Activated naive CD4-positive, alpha-beta T cell treated with anti-CD3 and anti-CD28 coated beads, Interleukin-2, amount 50 U/mL, for 24 hours (primary cell): Measurements from ENCODE around the gene CAMK1G.

Experiments
- H3K27ac Mint-ChIP-seq: one replicate; pipeline ENCODE4 v1.8.0; 2021; ENCODE audit warnings: mild to moderate bottlenecking, mixed read lengths
- H3K27me3 Mint-ChIP-seq: one replicate; pipeline ENCODE4 v1.8.0; 2021; ENCODE audit warnings: mixed read lengths
- H3K36me3 Mint-ChIP-seq: one replicate; pipeline ENCODE4 v1.8.0; 2021; ENCODE audit warnings: mixed read lengths
- H3K4me1 Mint-ChIP-seq: one replicate; pipeline ENCODE4 v1.8.0; 2021; ENCODE audit warnings: mixed read lengths
- H3K4me3 Mint-ChIP-seq: one replicate; pipeline ENCODE4 v1.8.0; 2021; ENCODE audit warnings: mild to moderate bottlenecking, mixed read lengths
- H3K9me3 Mint-ChIP-seq: one replicate; pipeline ENCODE4 v1.8.0; 2021; ENCODE audit warnings: mixed read lengths

The CAMK1G gene

DNA sequence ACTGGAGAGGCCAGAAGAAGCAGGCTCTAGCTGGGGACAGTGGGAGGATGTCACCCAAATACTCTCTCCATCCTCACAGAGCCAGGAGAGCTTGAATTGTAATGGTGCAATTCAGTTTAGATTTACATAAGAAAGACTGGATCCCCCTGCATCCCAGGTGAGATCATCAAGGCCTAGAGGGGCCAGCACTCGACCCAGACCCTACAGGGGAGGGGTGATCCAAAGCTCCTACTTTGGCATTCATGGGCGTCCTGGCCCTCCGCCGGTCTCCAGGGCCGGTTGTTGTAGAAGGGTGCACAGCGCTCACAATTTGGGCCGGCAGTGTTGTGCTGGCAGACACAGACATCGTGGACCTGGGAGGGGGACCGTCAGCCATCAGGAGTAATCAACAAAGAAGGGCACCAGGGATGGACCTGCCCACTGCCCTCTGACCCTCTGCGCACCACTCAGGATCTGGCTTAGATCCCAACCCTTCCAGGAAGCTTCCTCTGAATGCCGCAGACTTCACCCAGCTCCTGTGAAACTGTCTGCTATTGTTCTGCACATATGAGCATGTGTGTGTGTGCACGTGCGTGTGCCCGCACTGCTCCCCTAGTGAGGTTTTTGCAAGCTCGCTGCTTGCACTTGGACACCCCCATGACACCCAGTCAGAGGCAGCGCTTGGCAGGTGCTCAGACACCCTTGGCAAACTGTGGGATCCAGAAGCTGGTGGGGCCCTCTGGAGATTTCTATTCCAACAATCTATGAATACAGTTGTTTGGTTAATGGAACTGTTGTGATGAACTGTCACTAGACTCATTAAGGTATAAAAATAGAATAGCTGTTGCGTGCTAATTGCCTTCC lies 47.1 kb downstream of the CAMK1G start:
- Mint-ChIP-seq H3K36me3 (no peaks in the 10 kb centered on the region), H3K9me3 (no peaks in the 10 kb centered on the region), H3K27ac (no peak overlapping the region), H3K4me1 (peaks cover 3% of the 10 kb centered on the region), H3K4me3 (no peak overlapping the region), H3K27me3 (no peaks in the 10 kb centered on the region)

- H3K27ac Mint-ChIP-seq, result no peak overlapping the region
- no peaks in the 10 kb centered on the region for H3K36me3 Mint-ChIP-seq
- peaks cover 3% of the 10 kb centered on the region for H3K4me1 Mint-ChIP-seq
- H3K27me3 Mint-ChIP-seq, result no peaks in the 10 kb centered on the region
- no peak overlapping the region for H3K4me3 Mint-ChIP-seq
- no peaks in the 10 kb centered on the region for H3K9me3 Mint-ChIP-seq
Measured at GRCh38 chr1:209633335-209633997, 50.0 kb downstream of the CAMK1G start.

DNA sequence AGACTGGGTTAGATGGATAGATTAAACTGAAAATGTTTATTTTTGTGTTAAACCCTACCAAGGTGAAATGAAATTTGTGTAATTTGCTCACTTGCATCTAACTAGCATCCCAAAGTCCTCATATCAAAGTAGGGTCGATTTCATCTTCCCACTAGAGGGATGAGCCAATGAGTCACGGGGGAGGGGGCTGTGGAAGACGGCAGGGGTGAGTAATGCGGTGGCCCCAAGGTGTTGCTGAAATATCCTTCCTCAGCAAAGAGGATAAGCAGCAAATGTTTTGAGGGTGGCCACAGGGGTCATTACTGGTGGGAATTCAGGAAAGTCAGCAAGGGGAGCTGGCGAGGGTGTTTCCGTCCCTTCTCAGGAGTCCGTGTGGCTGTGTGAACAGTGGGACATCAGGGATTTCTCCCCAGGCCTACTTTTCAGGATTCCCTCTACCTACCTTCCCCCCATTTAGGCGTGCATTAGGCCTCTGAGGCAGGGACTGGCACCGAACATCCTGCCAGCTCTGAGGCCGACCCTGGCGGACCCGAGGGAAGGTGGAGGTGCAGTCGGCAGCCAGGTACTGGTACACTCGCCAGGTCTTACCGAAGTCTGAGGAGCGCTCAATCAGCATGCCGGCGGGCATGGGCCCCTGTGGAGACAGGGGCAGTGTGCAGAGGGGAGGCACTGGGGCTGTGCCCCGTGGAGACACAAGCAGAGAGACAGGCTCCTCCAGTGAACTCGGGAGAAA lies 50.7 kb downstream of the CAMK1G start:
- H3K27ac Mint-ChIP-seq, result no peak overlapping the region
- H3K4me3 Mint-ChIP-seq, result no peak overlapping the region
- no peaks in the 10 kb centered on the region for H3K9me3 Mint-ChIP-seq
- peaks cover 3% of the 10 kb centered on the region for H3K4me1 Mint-ChIP-seq
- H3K27me3 Mint-ChIP-seq, result no peaks in the 10 kb centered on the region
- no peaks in the 10 kb centered on the region for H3K36me3 Mint-ChIP-seq

- no peaks in the 10 kb centered on the region for H3K36me3 Mint-ChIP-seq
- H3K27me3 Mint-ChIP-seq, result no peaks in the 10 kb centered on the region
- H3K4me3 Mint-ChIP-seq, result no peak overlapping the region
- no peaks in the 10 kb centered on the region for H3K9me3 Mint-ChIP-seq
- peaks cover 3% of the 10 kb centered on the region for H3K4me1 Mint-ChIP-seq
- H3K27ac Mint-ChIP-seq, result no peak overlapping the region
Measured at GRCh38 chr1:209635850-209636249, 52.3 kb downstream of the CAMK1G start.

- Mint-ChIP-seq H3K27me3 (no peaks in the 10 kb centered on the region), H3K4me1 (no peaks in the 10 kb centered on the region), H3K27ac (no peak overlapping the region), H3K4me3 (no peak overlapping the region), H3K36me3 (no peaks in the 10 kb centered on the region), H3K9me3 (no peaks in the 10 kb centered on the region)
Measured at GRCh38 chr1:209641832-209642172, 58.3 kb downstream of the CAMK1G start.

GRCh38 chr1:209642816-209643215 lies 59.3 kb downstream of the CAMK1G start:
- no peaks in the 10 kb centered on the region for H3K27me3 Mint-ChIP-seq
- H3K4me1 Mint-ChIP-seq, result no peaks in the 10 kb centered on the region
- H3K36me3 Mint-ChIP-seq, result no peaks in the 10 kb centered on the region
- H3K4me3 Mint-ChIP-seq, result no peak overlapping the region
- no peak overlapping the region for H3K27ac Mint-ChIP-seq
- no peaks in the 10 kb centered on the region for H3K9me3 Mint-ChIP-seq

DNA sequence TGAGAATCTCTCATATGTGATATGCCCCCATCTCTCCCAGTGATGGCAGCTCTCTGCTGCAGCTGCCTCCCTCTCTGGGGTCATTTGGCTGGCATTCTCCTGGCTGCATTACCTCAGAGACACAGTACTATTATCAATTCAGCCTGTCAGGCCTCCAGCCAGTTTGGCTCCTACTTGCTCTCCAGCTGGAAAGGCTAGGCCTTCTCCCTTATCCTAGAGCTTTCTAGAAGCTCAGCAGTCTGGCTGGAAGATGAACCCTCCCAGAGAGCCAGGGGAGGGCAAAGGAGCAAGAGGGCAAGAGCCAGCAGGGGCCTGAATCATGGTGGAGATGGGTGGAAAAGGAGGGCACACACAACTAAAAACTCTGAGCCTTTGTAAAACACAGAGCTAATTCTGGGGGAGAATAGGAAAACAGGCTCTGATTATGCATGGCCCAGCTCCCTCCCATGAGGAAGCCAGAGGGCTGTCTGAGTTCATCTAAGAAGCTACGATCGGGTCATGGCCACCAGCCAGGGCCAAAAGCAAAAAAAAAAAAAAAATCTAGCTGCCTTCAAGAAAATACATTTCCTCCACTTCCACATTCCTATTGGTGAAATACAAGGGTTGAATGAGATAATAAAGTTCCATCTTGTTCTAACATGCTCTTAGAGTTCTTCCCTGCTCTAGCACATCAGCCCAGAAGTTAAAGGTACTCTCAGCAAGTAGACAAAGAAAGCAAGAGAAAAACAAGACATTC lies 59.9 kb downstream of the CAMK1G start:
- no peaks in the 10 kb centered on the region for H3K36me3 Mint-ChIP-seq
- H3K9me3 Mint-ChIP-seq, result no peaks in the 10 kb centered on the region
- no peaks in the 10 kb centered on the region for H3K27me3 Mint-ChIP-seq
- no peaks in the 10 kb centered on the region for H3K4me1 Mint-ChIP-seq
- no peak overlapping the region for H3K4me3 Mint-ChIP-seq
- H3K27ac Mint-ChIP-seq, result no peak overlapping the region

GRCh38 chr1:209645574-209646452 lies 62.3 kb downstream of the CAMK1G start:
- no peak overlapping the region for H3K27ac Mint-ChIP-seq
- H3K27me3 Mint-ChIP-seq, result no peaks in the 10 kb centered on the region
- peaks cover 3% of the 10 kb centered on the region for H3K4me1 Mint-ChIP-seq
- H3K4me3 Mint-ChIP-seq, result no peak overlapping the region
- H3K36me3 Mint-ChIP-seq, result no peaks in the 10 kb centered on the region
- H3K9me3 Mint-ChIP-seq, result no peaks in the 10 kb centered on the region

GRCh38 chr1:209646558-209646957 lies 63.0 kb downstream of the CAMK1G start:
- H3K4me1 Mint-ChIP-seq, result peaks cover 6% of the 10 kb centered on the region
- no peak overlapping the region for H3K27ac Mint-ChIP-seq
- no peaks in the 10 kb centered on the region for H3K36me3 Mint-ChIP-seq
- H3K4me3 Mint-ChIP-seq, result no peak overlapping the region
- no peaks in the 10 kb centered on the region for H3K27me3 Mint-ChIP-seq
- no peaks in the 10 kb centered on the region for H3K9me3 Mint-ChIP-seq

- no peaks in the 10 kb centered on the region for H3K27me3 Mint-ChIP-seq
- no peak overlapping the region for H3K27ac Mint-ChIP-seq
- H3K9me3 Mint-ChIP-seq, result no peaks in the 10 kb centered on the region
- peaks cover 6% of the 10 kb centered on the region for H3K4me1 Mint-ChIP-seq
- H3K36me3 Mint-ChIP-seq, result no peaks in the 10 kb centered on the region
- H3K4me3 Mint-ChIP-seq, result no peak overlapping the region
Measured at GRCh38 chr1:209647156-209647555, 63.6 kb downstream of the CAMK1G start.

DNA sequence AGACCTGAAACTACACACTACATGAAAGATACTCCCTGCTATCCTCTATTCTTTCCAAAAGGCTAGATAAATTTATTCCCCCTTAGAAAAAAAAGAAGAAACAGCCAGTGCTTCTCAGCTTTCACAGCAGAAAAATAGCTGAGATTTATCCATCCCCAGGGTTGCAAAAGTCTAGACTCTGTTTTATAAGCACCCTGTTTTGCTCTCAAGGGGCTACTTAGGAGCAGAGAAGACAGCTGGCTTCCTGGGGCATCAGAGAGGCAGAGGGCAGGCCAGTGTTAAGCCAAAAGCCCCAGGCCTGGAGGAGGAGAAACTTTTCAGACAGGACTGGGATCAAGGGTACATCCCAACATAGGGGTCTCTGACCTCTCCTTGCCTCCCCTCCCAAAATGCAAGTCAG lies 64.8 kb downstream of the CAMK1G start:
- H3K27me3 Mint-ChIP-seq, result no peaks in the 10 kb centered on the region
- H3K4me1 Mint-ChIP-seq, result peaks cover 10% of the 10 kb centered on the region
- no peak overlapping the region for H3K27ac Mint-ChIP-seq
- H3K36me3 Mint-ChIP-seq, result no peaks in the 10 kb centered on the region
- H3K9me3 Mint-ChIP-seq, result no peaks in the 10 kb centered on the region
- H3K4me3 Mint-ChIP-seq, result no peak overlapping the region

GRCh38 chr1:209648931-209649776 lies 65.6 kb downstream of the CAMK1G start:
- H3K4me1 Mint-ChIP-seq, result peaks cover 10% of the 10 kb centered on the region
- H3K9me3 Mint-ChIP-seq, result no peaks in the 10 kb centered on the region
- H3K36me3 Mint-ChIP-seq, result no peaks in the 10 kb centered on the region
- no peak overlapping the region for H3K4me3 Mint-ChIP-seq
- no peaks in the 10 kb centered on the region for H3K27me3 Mint-ChIP-seq
- H3K27ac Mint-ChIP-seq, result no peak overlapping the region

DNA sequence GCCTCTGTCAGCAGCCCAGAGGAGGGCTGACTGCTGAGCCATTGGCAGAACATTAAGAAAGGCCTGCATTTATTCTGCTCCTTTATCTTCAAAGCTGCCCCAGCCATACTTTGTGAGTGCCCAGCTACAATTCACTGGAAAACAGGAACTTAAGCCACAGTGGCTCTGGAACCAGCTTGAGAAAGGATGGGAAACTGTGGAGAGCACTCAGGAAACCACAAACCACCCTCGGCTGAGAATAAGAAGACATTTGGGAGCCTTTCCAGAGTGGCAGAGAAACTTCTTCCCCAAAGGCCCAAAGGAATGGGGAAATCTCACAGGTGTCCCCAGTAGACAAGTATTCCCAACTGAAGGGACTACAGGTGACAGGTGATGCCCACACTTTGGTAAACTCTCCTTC lies 66.9 kb downstream of the CAMK1G start:
- no peak overlapping the region for H3K4me3 Mint-ChIP-seq
- peaks cover 10% of the 10 kb centered on the region for H3K4me1 Mint-ChIP-seq
- H3K27me3 Mint-ChIP-seq, result no peaks in the 10 kb centered on the region
- H3K9me3 Mint-ChIP-seq, result no peaks in the 10 kb centered on the region
- no peaks in the 10 kb centered on the region for H3K36me3 Mint-ChIP-seq
- H3K27ac Mint-ChIP-seq, result no peak overlapping the region

- Mint-ChIP-seq H3K27me3 (no peaks in the 10 kb centered on the region), H3K27ac (no peak overlapping the region), H3K36me3 (no peaks in the 10 kb centered on the region), H3K4me1 (peaks cover 10% of the 10 kb centered on the region), H3K9me3 (no peaks in the 10 kb centered on the region), H3K4me3 (no peak overlapping the region)
Measured at GRCh38 chr1:209651138-209651587, 67.6 kb downstream of the CAMK1G start.
